Measurements from ENCODE around the gene TTC3. TPM values are rescaled to one million over a fixed set of nuclear protein-coding genes. Genes with fewer than 3 reads are reported as not detected.

TTC3 gene
- total and polyA plus RNA-seq, 2 of the 13 experiments (the other 11 are each of a cell fraction or from before 2014, with no cell fraction given), result 55.7 to 108 TPM

DNA sequence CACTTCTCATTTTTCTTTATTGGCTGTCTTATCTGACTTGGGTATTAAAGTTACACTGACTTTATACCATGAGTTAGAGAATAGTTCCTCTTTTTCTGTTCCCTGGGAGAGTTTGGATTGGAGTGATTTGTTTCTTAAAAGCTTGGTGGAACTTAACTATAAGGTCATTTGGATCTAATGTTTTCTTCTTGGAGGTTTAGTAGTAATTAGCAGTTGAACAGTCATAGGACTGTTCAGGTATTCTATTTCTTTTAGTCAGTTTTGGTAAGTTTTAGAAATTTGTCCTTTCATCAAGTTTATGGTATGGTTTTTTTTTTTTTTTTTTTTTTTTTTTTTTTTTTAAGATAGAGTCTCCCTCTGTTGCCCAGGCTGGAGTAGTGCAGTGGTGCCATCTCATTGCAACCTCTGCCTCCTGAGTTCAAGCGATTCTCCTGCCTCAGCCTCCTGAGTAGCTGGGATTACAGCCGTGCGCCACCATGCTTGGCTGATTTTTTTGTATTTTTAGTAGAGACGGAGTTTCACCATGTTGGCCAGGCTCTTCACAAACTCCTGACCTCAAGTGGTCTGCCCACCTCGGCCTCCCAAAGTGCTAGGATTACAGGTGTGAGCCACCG lies 6.3 kb downstream of the TTC3 start:
- H3K27me3 ChIP-seq (ENCODE audit: control insufficient read depth in 1 of 2, insufficient read depth in 2 of 2, low read length in 2 of 2), result no peaks in the 10 kb centered on the region
- peaks cover 75% of the 10 kb centered on the region for H3K4me1 ChIP-seq (ENCODE audit: insufficient read depth, low read length)
- H3K9ac ChIP-seq (ENCODE audit: insufficient read depth, low read depth, low read length), result no peak overlapping the region
- H3K9me3 ChIP-seq (ENCODE audit: low read length), result no peaks in the 10 kb centered on the region
- H3K4me3 ChIP-seq (replicated peaks in 1 of 3; ENCODE audit: insufficient read depth in 1 of 3, low read depth in 2 of 3, low read length in 3 of 3), result no peak overlapping the region
- ATAC-seq (peak; percentile 56; the same call in 2 of the 3 replicates), FAIRE-seq (no peak), DNase-seq (ENCODE audit: low spot score) (peak; percentile 25)
- no peak overlapping the region for H3K27ac ChIP-seq (ENCODE audit: extremely low read length, insufficient read depth, low read length)
- BruUV-seq (replicated peaks), result no TSS peak
- CTCF ChIA-PET (ENCODE audit: low intra/inter-chr PET ratio, low total read pairs), result interaction anchor here (1.6 kb wide), 1 partner anchor 102 kb away, joined by 6 read pairs; no protein-coding TSS in a partner anchor
- intact Hi-C loops (cut with micrococcal nuclease; ENCODE audit: unreplicated experiment), result loop anchor here (2.0 kb wide), 1 partner anchor 103 kb away; no protein-coding TSS in a partner anchor
- TF ChIP-seq ZNF414 (CRISPR knock-in tag; IDR thresholded peaks at IDR 0.05), result 0 out of 2 replicates have a peak, but pooled peaks have one; percentile 38
- no peak for TF ChIP-seq SKI (IDR thresholded peaks at IDR 0.05; ENCODE audit: partially characterized antibody)
- TF ChIP-seq, protein P1, sequence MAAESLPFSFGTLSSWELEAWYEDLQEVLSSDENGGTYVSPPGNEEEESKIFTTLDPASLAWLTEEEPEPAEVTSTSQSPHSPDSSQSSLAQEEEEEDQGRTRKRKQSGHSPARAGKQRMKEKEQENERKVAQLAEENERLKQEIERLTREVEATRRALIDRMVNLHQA (CRISPR knock-in tag; IDR thresholded peaks at IDR 0.05), result no peak
- no peak for TF ChIP-seq EHMT2 (IDR thresholded peaks at IDR 0.05; ENCODE audit: borderline replicate concordance, low read depth, low read length)
- no peak for TF ChIP-seq NCOA2 (CRISPR knock-in tag; IDR thresholded peaks at IDR 0.05)
- no peak for TF ChIP-seq GATAD1 (CRISPR knock-in tag; IDR thresholded peaks at IDR 0.05)
- TF ChIP-seq, protein P2, sequence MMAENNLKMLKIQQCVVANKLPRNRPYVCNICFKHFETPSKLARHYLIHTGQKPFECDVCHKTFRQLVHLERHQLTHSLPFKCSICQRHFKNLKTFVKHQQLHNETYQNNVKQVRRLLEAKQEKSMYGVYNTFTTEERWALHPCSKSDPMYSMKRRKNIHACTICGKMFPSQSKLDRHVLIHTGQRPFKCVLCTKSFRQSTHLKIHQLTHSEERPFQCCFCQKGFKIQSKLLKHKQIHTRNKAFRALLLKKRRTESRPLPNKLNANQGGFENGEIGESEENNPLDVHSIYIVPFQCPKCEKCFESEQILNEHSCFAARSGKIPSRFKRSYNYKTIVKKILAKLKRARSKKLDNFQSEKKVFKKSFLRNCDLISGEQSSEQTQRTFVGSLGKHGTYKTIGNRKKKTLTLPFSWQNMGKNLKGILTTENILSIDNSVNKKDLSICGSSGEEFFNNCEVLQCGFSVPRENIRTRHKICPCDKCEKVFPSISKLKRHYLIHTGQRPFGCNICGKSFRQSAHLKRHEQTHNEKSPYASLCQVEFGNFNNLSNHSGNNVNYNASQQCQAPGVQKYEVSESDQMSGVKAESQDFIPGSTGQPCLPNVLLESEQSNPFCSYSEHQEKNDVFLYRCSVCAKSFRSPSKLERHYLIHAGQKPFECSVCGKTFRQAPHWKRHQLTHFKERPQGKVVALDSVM (CRISPR knock-in tag; IDR thresholded peaks at IDR 0.05), result peak; percentile 89
- peak; percentile 22 for TF ChIP-seq SMC3 (IDR thresholded peaks at IDR 0.05; ENCODE audit: low read length)
- 0 out of 2 replicates have a peak, but pooled peaks have one; percentile 30 for TF ChIP-seq ADNP (CRISPR knock-in tag; IDR thresholded peaks at IDR 0.05)
- TF ChIP-seq STAG1 (CRISPR knock-in tag; IDR thresholded peaks at IDR 0.05), result 0 out of 2 replicates have a peak, but pooled peaks have one; percentile 8
- peak; percentile 41 for TF ChIP-seq CTCF (CRISPR knock-in tag; IDR thresholded peaks at IDR 0.05)
- TF ChIP-seq ZMYM3 (CRISPR knock-in tag; IDR thresholded peaks at IDR 0.05), result 0 out of 2 replicates have a peak, but pooled peaks have one; percentile 47
- TF ChIP-seq ZNF362 (CRISPR knock-in tag; IDR thresholded peaks at IDR 0.05; ENCODE audit: borderline replicate concordance), result peak; percentile 84; the same call in 1 of the 2 replicates
- no peaks in the 10 kb centered on the region for H3K36me3 ChIP-seq (replicated peaks in 1 of 2; ENCODE audit: control insufficient read depth in 1 of 2, insufficient read depth in 2 of 2, low read length in 2 of 2)
- peaks cover 58% of the 10 kb centered on the region for H4K20me1 ChIP-seq (ENCODE audit: insufficient read depth, low read length)
- POLR2A ChIA-PET, result interaction anchor here (0.6 kb wide), 1 partner anchor 19 kb away, joined by 3 read pairs; no protein-coding TSS in a partner anchor
- in situ Hi-C loops (cut with HindIII; ENCODE audit: extremely low pct_ligation_motif_present, low pct_unique_long_range_greater_than_20kb), result no loop called here
- 71% methylated on average over 6 of the region's 6 CpGs for WGBS (ENCODE audit: low lambda C conversion rate)
- H3K79me2 ChIP-seq (ENCODE audit: insufficient read depth, low read length), result peaks cover 95% of the 10 kb centered on the region
- H2AFZ ChIP-seq (ENCODE audit: low read length), result no peak overlapping the region
- H3K4me2 ChIP-seq (ENCODE audit: low read depth, low read length), result no peak overlapping the region

All from HepG2 (cell line).